Calu3 (cell line): Measurements from ENCODE around the gene DBT. TPM values are rescaled to one million over a fixed set of nuclear protein-coding genes. Genes with fewer than 3 reads are reported as not detected.

Experiments used
- BruUV-seq: library from RNA; stranded (reverse); fragments of 400-500 nt; replicated peaks from 2 replicates; lab custom pipeline; 2021; lab: Mats Ljungman, UMichigan
- CTCF ChIA-PET: fragments of 300-600 bp; sonication (Branson Sonifier 250); formaldehyde crosslinking; loops from one replicate; lab custom pipeline; 2022; ENCODE audit warnings: antibody characterized with exemption; lab: Charles Lee
- DNase-seq: peaks from one replicate; pipeline ENCODE4 v3.0.0; 2022
- H3K27ac Mint-ChIP-seq: one replicate; pipeline ENCODE4 v1.8.0; 2022; ENCODE audit warnings: mixed read lengths; ENCODE audit not compliant: unreplicated experiment
- H3K27me3 Mint-ChIP-seq: one replicate; pipeline ENCODE4 v1.8.0; 2022; ENCODE audit warnings: mixed read lengths; ENCODE audit not compliant: unreplicated experiment
- H3K36me3 Mint-ChIP-seq: one replicate; pipeline ENCODE4 v1.8.0; 2022; ENCODE audit warnings: mild to moderate bottlenecking, moderate library complexity, mixed read lengths; ENCODE audit not compliant: insufficient read depth, unreplicated experiment
- H3K4me1 Mint-ChIP-seq: one replicate; pipeline ENCODE4 v1.8.0; 2022; ENCODE audit warnings: mild to moderate bottlenecking, low read depth, mixed read lengths; ENCODE audit not compliant: unreplicated experiment
- H3K4me3 Mint-ChIP-seq: one replicate; pipeline ENCODE4 v1.8.0; 2022; ENCODE audit warnings: mild to moderate bottlenecking, low read depth, moderate library complexity, mixed read lengths; ENCODE audit not compliant: unreplicated experiment
- H3K9me3 Mint-ChIP-seq: one replicate; pipeline ENCODE4 v1.8.0; 2022; ENCODE audit warnings: low read depth, mixed read lengths; ENCODE audit not compliant: unreplicated experiment
- CTCF ChIP-seq: fragments of 200-600 bp; IDR thresholded peaks from one replicate; pipeline ENCODE4 v1.8.0; 2022; ENCODE audit warnings: antibody characterized with exemption; ENCODE audit not compliant: unreplicated experiment
- intact Hi-C: fragments of 100-400 bp; cut with micrococcal nuclease; formaldehyde crosslinking; loops from one replicate; pipeline ENCODE4 v1.10.0; 2022; ENCODE audit not compliant: unreplicated experiment
- total RNA-seq: library from RNA; stranded (reverse); gene quantifications from 2 replicates; pipeline ENCODE4 v1.2.3, GENCODE V29; 2022

The DBT gene
- total RNA-seq, 1 experiment from 2014 or later = 9.4 TPM

GRCh38 chr1:100250807-100251206 is 1.2 kb upstream of the DBT start:
- no peak for TF ChIP-seq CTCF
- no peak overlapping the region for H3K4me3 Mint-ChIP-seq
- no peak overlapping the region for H3K27ac Mint-ChIP-seq
- CTCF ChIA-PET = no interaction called here
- DNase-seq = no peak
- no peaks in the 10 kb centered on the region for H3K9me3 Mint-ChIP-seq
- no peaks in the 10 kb centered on the region for H3K27me3 Mint-ChIP-seq
- intact Hi-C loops = no loop called here
- H3K4me1 Mint-ChIP-seq = no peaks in the 10 kb centered on the region
- no peaks in the 10 kb centered on the region for H3K36me3 Mint-ChIP-seq
- BruUV-seq = no TSS peak

GRCh38 chr1:100250264-100250663 is 630 bp upstream of the DBT start:
- Mint-ChIP-seq H3K4me1 (no peaks in the 10 kb centered on the region), H3K36me3 (no peaks in the 10 kb centered on the region), H3K4me3 (no peak overlapping the region), H3K27me3 (no peaks in the 10 kb centered on the region), H3K9me3 (no peaks in the 10 kb centered on the region), H3K27ac (no peak overlapping the region)
- DNase-seq = no peak
- intact Hi-C loops = no loop called here
- CTCF ChIA-PET = interaction anchor here (1.2 kb wide), 1 partner anchor 16 kb away, joined by 3 read pairs; the partner anchor contains the start of gene RTCA
- no peak for TF ChIP-seq CTCF
- BruUV-seq = no TSS peak

- H3K4me1 Mint-ChIP-seq = no peaks in the 10 kb centered on the region
- no peak overlapping the region for H3K27ac Mint-ChIP-seq
- TF ChIP-seq CTCF = no peak
- H3K27me3 Mint-ChIP-seq = no peaks in the 10 kb centered on the region
- H3K9me3 Mint-ChIP-seq = no peaks in the 10 kb centered on the region
- H3K4me3 Mint-ChIP-seq = no peak overlapping the region
- intact Hi-C loops = no loop called here
- CTCF ChIA-PET = interaction anchor here (1.2 kb wide), 1 partner anchor 17 kb away, joined by 3 read pairs; the partner anchor contains the start of gene RTCA
- BruUV-seq = TSS peak; percentile 69
- no peak for DNase-seq
- no peaks in the 10 kb centered on the region for H3K36me3 Mint-ChIP-seq
Measured at GRCh38 chr1:100249155-100249536, 488 bp downstream of the DBT start.

GRCh38 chr1:100246738-100247137 is 2.9 kb downstream of the DBT start:
- no TSS peak for BruUV-seq

More at GRCh38 chr1:100246738-100247137, 2.9 kb downstream of the DBT start:
- Mint-ChIP-seq H3K27ac (no peak overlapping the region), H3K4me1 (no peaks in the 10 kb centered on the region), H3K36me3 (no peaks in the 10 kb centered on the region), H3K27me3 (no peaks in the 10 kb centered on the region), H3K4me3 (no peak overlapping the region), H3K9me3 (no peaks in the 10 kb centered on the region)
- no peak for TF ChIP-seq CTCF
- intact Hi-C loops = no loop called here
- CTCF ChIA-PET = no interaction called here
- no peak for DNase-seq
